Mesenchymal stem cell (in vitro differentiated cells and primary cell): ENCODE data around the gene ADGRA3.
"Not testable (repeated sequence)": the region's sequence is repeated elsewhere in the genome, so short reads cannot be mapped to it uniquely, and the experiment has no call there.

Experiments
- DNase-seq: peaks from one replicate; pipeline ENCODE4 v3.0.0-alpha.2; 2013
- H2AFZ ChIP-seq: one replicate; pipeline ENCODE4 v1.6.1; 2013; ENCODE audit warnings: low read depth, mild to moderate bottlenecking, control low read depth, inconsistent platforms, low read length, moderate library complexity
- H2AK5ac ChIP-seq: 2 replicates; pipeline ENCODE4 v1.6.1; 2013; ENCODE audit warnings: low read length, moderate library complexity, mild to moderate bottlenecking, inconsistent platforms; ENCODE audit not compliant: severe bottlenecking
- H2BK120ac ChIP-seq: one replicate; pipeline ENCODE4 v1.6.1; 2013; ENCODE audit warnings: low read depth, mild to moderate bottlenecking, inconsistent platforms, low read length, moderate library complexity
- H2BK12ac ChIP-seq, 2 experiments: one replicate each; pipeline ENCODE4 v1.6.1; 2013; ENCODE audit warnings: inconsistent platforms in 2 of 2, low read length in 2 of 2, mild to moderate bottlenecking in 2 of 2, moderate library complexity in 2 of 2, control low read depth in 1 of 2
- H2BK15ac ChIP-seq: one replicate; pipeline ENCODE4 v1.6.1; 2013; ENCODE audit warnings: mild to moderate bottlenecking, low read depth, inconsistent platforms; ENCODE audit not compliant: poor library complexity, severe bottlenecking
- H2BK5ac ChIP-seq: 2 replicates; pipeline ENCODE4 v1.6.1; 2013; ENCODE audit warnings: low read depth, mild to moderate bottlenecking, low read length, control low read depth, inconsistent platforms; ENCODE audit not compliant: poor library complexity, severe bottlenecking
- H3K14ac ChIP-seq, 2 experiments: one replicate each; pipeline ENCODE4 v1.6.1; 2013; ENCODE audit warnings: inconsistent platforms in 2 of 2, low read length in 2 of 2, control low read depth in 1 of 2, mild to moderate bottlenecking in 1 of 2, moderate library complexity in 1 of 2
- H3K18ac ChIP-seq, 2 experiments: one replicate each; pipeline ENCODE4 v1.6.1; 2013; ENCODE audit warnings: inconsistent platforms in 2 of 2, low read length in 2 of 2, control low read depth in 1 of 2, low read depth in 1 of 2, mild to moderate bottlenecking in 1 of 2
- H3K23ac ChIP-seq, 2 experiments: one replicate each; pipeline ENCODE4 v1.6.1; 2013; ENCODE audit warnings: inconsistent platforms in 2 of 2, low read length in 2 of 2, mild to moderate bottlenecking in 2 of 2, moderate library complexity in 2 of 2, control low read depth in 1 of 2
- H3K27ac ChIP-seq: 2 replicates; pipeline ENCODE4 v1.5.1; 2013; ENCODE audit warnings: mild to moderate bottlenecking, moderate library complexity, low read length, control low read depth, inconsistent platforms; ENCODE audit not compliant: poor library complexity, severe bottlenecking
- H3K27me3 ChIP-seq, 2 experiments: 2 replicates each; pipeline versions ENCODE4 v1.6.1 to v1.7.0; 2013; ENCODE audit warnings: low read length in 2 of 2, mild to moderate bottlenecking in 2 of 2, moderate library complexity in 2 of 2, control low read depth in 1 of 2, inconsistent platforms in 1 of 2; ENCODE audit not compliant: control insufficient read depth in 1 of 2, insufficient read depth in 1 of 2
- H3K36me3 ChIP-seq, 2 experiments: 2 replicates each; pipeline versions ENCODE4 v1.6.1 to v1.7.0; 2013; ENCODE audit warnings: low read length in 2 of 2, control low read depth in 1 of 2, inconsistent platforms in 1 of 2, low read depth in 1 of 2, mild to moderate bottlenecking in 1 of 2; ENCODE audit not compliant: insufficient read depth in 2 of 2, control insufficient read depth in 1 of 2
- H3K4ac ChIP-seq, 2 experiments: one replicate each; pipeline ENCODE4 v1.6.1; 2013; ENCODE audit warnings: inconsistent platforms in 2 of 2, low read length in 2 of 2, mild to moderate bottlenecking in 2 of 2, moderate library complexity in 2 of 2, control low read depth in 1 of 2, low read depth in 1 of 2
- H3K4me1 ChIP-seq: 2 replicates; pipeline ENCODE4 v1.6.1; 2013; ENCODE audit warnings: low read depth, low read length, control low read depth; ENCODE audit not compliant: control insufficient read depth, insufficient read depth
- H3K4me2 ChIP-seq: 2 replicates; pipeline ENCODE4 v1.6.1; 2013; ENCODE audit warnings: low read length, mild to moderate bottlenecking, inconsistent platforms; ENCODE audit not compliant: poor library complexity, severe bottlenecking
- H3K4me3 ChIP-seq, 2 experiments: 2 replicates each; pipeline versions ENCODE4 v1.5.1 to v1.7.0; 2013; ENCODE audit warnings: low read length in 2 of 2, mild to moderate bottlenecking in 2 of 2, control low read depth in 1 of 2, low read depth in 1 of 2; ENCODE audit not compliant: insufficient read depth in 1 of 2
- H3K79me1 ChIP-seq: replicated peaks from 2 replicates; pipeline ENCODE4 v1.6.1; 2013; ENCODE audit warnings: mild to moderate bottlenecking, control low read depth, low read length, inconsistent platforms; ENCODE audit not compliant: poor library complexity, severe bottlenecking
- H3K9ac ChIP-seq: 2 replicates; pipeline ENCODE4 v1.7.0; 2013; ENCODE audit warnings: mild to moderate bottlenecking, low read length, moderate library complexity
- H3K9me3 ChIP-seq: 2 replicates; pipeline ENCODE4 v1.7.0; 2013; ENCODE audit warnings: mild to moderate bottlenecking, low read length; ENCODE audit not compliant: control insufficient read depth
- H4K8ac ChIP-seq: one replicate; pipeline ENCODE4 v1.6.1; 2013; ENCODE audit warnings: inconsistent platforms, mild to moderate bottlenecking, low read length, moderate library complexity
- H4K91ac ChIP-seq: one replicate; pipeline ENCODE4 v1.6.1; 2013; ENCODE audit warnings: mild to moderate bottlenecking, low read length, inconsistent platforms
- WGBS: methylation state at CpG from one replicate; pipeline ENCODE4 v1.1.7; 2013; ENCODE audit warnings: mixed read lengths; 5-methylcytosine and 5-hydroxymethylcytosine counted together

ADGRA3 gene

GRCh38 chr4:22385611-22386011, 130.3 kb downstream of the ADGRA3 start:
- Histone ChIP-seq H2BK120ac (no peak overlapping the region), H3K4me1 (no peaks in the 10 kb centered on the region), H4K91ac (no peak overlapping the region), H2AK5ac (no peak overlapping the region), H3K27me3 (no peaks in the 10 kb centered on the region), H3K9me3 (no peaks in the 10 kb centered on the region), H2BK15ac (no peak overlapping the region), H3K4me2 (no peak overlapping the region), H3K4ac (no peak overlapping the region), H3K14ac (no peak overlapping the region), H2AFZ (no peak overlapping the region), H4K8ac (no peak overlapping the region), H3K36me3 (peaks cover 7 to 11% of the 10 kb centered on the region in 2 experiments), H3K79me1 (peaks cover 2% of the 10 kb centered on the region), H3K23ac (no peak overlapping the region), H3K18ac (no peak overlapping the region), H3K9ac (no peak overlapping the region), H3K27ac (no peak overlapping the region), H3K4me3 (no peak overlapping the region), H2BK5ac (no peak overlapping the region), H2BK12ac (no peak overlapping the region)
- peak; percentile 8 for DNase-seq
- WGBS: 66% methylated on average over 6 of the region's 7 CpGs

GRCh38 chr4:22384154-22384553, 131.7 kb downstream of the ADGRA3 start:
- no peak overlapping the region for H3K4ac ChIP-seq
- H3K4me3 ChIP-seq: no peak overlapping the region
- no peak overlapping the region for H2BK120ac ChIP-seq
- H2BK15ac ChIP-seq: no peak overlapping the region
- H3K18ac ChIP-seq: no peak overlapping the region
- H2BK5ac ChIP-seq: no peak overlapping the region
- no peak overlapping the region for H2BK12ac ChIP-seq
- H3K4me2 ChIP-seq: no peak overlapping the region
- no peaks in the 10 kb centered on the region for H3K4me1 ChIP-seq
- no peak overlapping the region for H4K8ac ChIP-seq
- no peak overlapping the region for H3K27ac ChIP-seq
- no peaks in the 10 kb centered on the region for H3K9me3 ChIP-seq
- no peaks in the 10 kb centered on the region for H3K27me3 ChIP-seq
- no peak overlapping the region for H3K9ac ChIP-seq
- H3K79me1 ChIP-seq: peaks cover 2% of the 10 kb centered on the region
- DNase-seq: no peak
- peaks cover 7 to 11% of the 10 kb centered on the region in 2 experiments for H3K36me3 ChIP-seq
- no peak overlapping the region for H2AFZ ChIP-seq
- H3K23ac ChIP-seq: no peak overlapping the region
- no peak overlapping the region for H3K14ac ChIP-seq
- H4K91ac ChIP-seq: no peak overlapping the region
- no peak overlapping the region for H2AK5ac ChIP-seq

GRCh38 chr4:22382216-22382615, 133.7 kb downstream of the ADGRA3 start:
- H2AFZ ChIP-seq, H2BK15ac ChIP-seq, H2BK12ac ChIP-seq, H3K18ac ChIP-seq, H4K91ac ChIP-seq, H2BK5ac ChIP-seq, H3K4me2 ChIP-seq, H3K9ac ChIP-seq, H2AK5ac ChIP-seq, H3K4ac ChIP-seq, H3K4me1 ChIP-seq, H3K36me3 ChIP-seq, H3K14ac ChIP-seq, H2BK120ac ChIP-seq, H3K23ac ChIP-seq, H3K9me3 ChIP-seq, DNase-seq, H3K27me3 ChIP-seq, H4K8ac ChIP-seq, H3K27ac ChIP-seq, H3K79me1 ChIP-seq: not testable (repeated sequence)
- 86% methylated on average over 3 of the region's 3 CpGs for WGBS
- peak overlapping the region in 1 of 2 experiments; percentile 60 for H3K4me3 ChIP-seq

GRCh38 chr4:22372986-22373385, 142.9 kb downstream of the ADGRA3 start:
- Histone ChIP-seq H3K36me3 (no peaks in the 10 kb centered on the region), H3K79me1 (no peaks in the 10 kb centered on the region), H2BK15ac (no peak overlapping the region), H3K9me3 (no peaks in the 10 kb centered on the region), H3K18ac (no peak overlapping the region), H2BK5ac (no peak overlapping the region), H3K9ac (no peak overlapping the region), H2AFZ (no peak overlapping the region), H2AK5ac (no peak overlapping the region), H3K4me2 (no peak overlapping the region), H3K14ac (no peak overlapping the region), H2BK120ac (no peak overlapping the region), H3K4ac (no peak overlapping the region), H3K4me1 (peaks cover 2% of the 10 kb centered on the region), H3K27me3 (no peaks in the 10 kb centered on the region), H2BK12ac (no peak overlapping the region), H3K23ac (no peak overlapping the region), H3K27ac (no peak overlapping the region), H4K91ac (no peak overlapping the region), H3K4me3 (no peak overlapping the region), H4K8ac (no peak overlapping the region)
- 100% methylated on average over 3 of the region's 3 CpGs for WGBS
- no peak for DNase-seq
